ENCODE results near the gene CAPN11.
"Not testable (repeated sequence)": the region's sequence is repeated elsewhere in the genome, so short reads cannot be mapped to it uniquely, and the experiment has no call there.

The CAPN11 gene

GRCh38 chr6:44230034-44230675 is 71.5 kb downstream of the CAPN11 start:
- no peak for DNase-seq

GRCh38 chr6:44231426-44231825 is 72.8 kb downstream of the CAPN11 start:
- not testable (repeated sequence) for DNase-seq

GRCh38 chr6:44232676-44233566 is 74.3 kb downstream of the CAPN11 start:
- no peak for DNase-seq

- no peak for DNase-seq
Measured at GRCh38 chr6:44233567-44234100, 75.0 kb downstream of the CAPN11 start.

Measured in SHP77 (cell line).